HCT116 (cell line): ENCODE results near the gene CACNB3. TPM values are rescaled to one million over a fixed set of nuclear protein-coding genes. Genes with fewer than 3 reads are reported as not detected.
A peak's percentile ranks its signal among the peaks of the same experiment; 100 is the strongest.
"Not testable (repeated sequence)": the region's sequence is repeated elsewhere in the genome, so short reads cannot be mapped to it uniquely, and the experiment has no call there.

Source experiments
- ATAC-seq: fragments of 200-7000 bp; cut with Tn5 transposase; 2 replicates; pipeline ENCODE4 v1.9.1; 2020; ENCODE audit warnings: mild to moderate bottlenecking, moderate library complexity
- BruUV-seq: library from RNA; stranded (reverse); fragments of 400-500 nt; replicated peaks from 2 replicates; lab custom pipeline; 2021; lab: Mats Ljungman, UMichigan
- CTCF ChIA-PET: fragments of 300-600 bp; sonication (Branson Sonifier 250); formaldehyde crosslinking; loops from one replicate; lab custom pipeline; 2021; ENCODE audit warnings: antibody characterized with exemption; lab: Charles Lee
- POLR2A ChIA-PET: fragments of 300-600, 350-600 bp; sonication (Branson Sonifier 250); formaldehyde crosslinking; loops from one replicate; lab custom pipeline; 2021; ENCODE audit warnings: antibody characterized with exemption; lab: Charles Lee
- RAD21 ChIA-PET, 2 experiments: fragments of 300-600 bp; sonication (Branson Sonifier 250); formaldehyde crosslinking; loops; one replicate each; lab custom pipeline; 2023; ENCODE audit warnings: low total read pairs in 2 of 2; ENCODE audit not compliant: uncharacterized antibody in 2 of 2, unreplicated experiment in 2 of 2, low non-redundant PET in 1 of 2; lab: Charles Lee
- DNase-seq: peaks from one replicate; pipeline ENCODE4 v3.0.0-alpha.2; 2010; ENCODE audit warnings: low read depth, low spot score
- H2AFZ ChIP-seq: fragments of 200-600 bp; shearing (Covaris generic), sonication (generic); 2 replicates; pipeline ENCODE4 v1.6.1; 2017; ENCODE audit warnings: low read depth, mixed run types, mixed read lengths, antibody characterized with exemption, low read length; ENCODE audit not compliant: poor library complexity, severe bottlenecking
- H3K27ac ChIP-seq: 2 replicates; pipeline ENCODE4 v1.5.1; 2012; ENCODE audit warnings: low read depth, low read length
- H3K27me3 ChIP-seq: fragments of 200-600 bp; sonication (generic); 2 replicates; pipeline ENCODE4 v1.6.1; 2016; ENCODE audit warnings: mixed run types, low read length, mixed read lengths; ENCODE audit not compliant: insufficient read depth
- H3K36me3 ChIP-seq, 2 experiments: fragments of 200-500 bp in 1 of 2; fragments of 200-600 bp in 1 of 2; sonication (Bioruptor generic) in 1 of 2; sonication (generic) in 1 of 2; 2 replicates each; pipeline versions ENCODE4 v1.5.1 to v1.6.1; 2014 to 2016; ENCODE audit warnings: low read length in 2 of 2, inconsistent platforms in 1 of 2, mixed read lengths in 1 of 2, mixed run types in 1 of 2; ENCODE audit not compliant: insufficient read depth in 2 of 2, control insufficient read depth in 1 of 2
- H3K4me1 ChIP-seq, 2 experiments: fragments of 200-600 bp in 1 of 2; sonication (generic) in 1 of 2; 2 replicates each; pipeline versions ENCODE4 v1.5.1 to v1.6.1; 2012 to 2017; ENCODE audit warnings: low read length in 2 of 2, inconsistent platforms in 1 of 2, mild to moderate bottlenecking in 1 of 2, mixed read lengths in 1 of 2, mixed run types in 1 of 2, moderate library complexity in 1 of 2; ENCODE audit not compliant: insufficient read depth in 2 of 2, control insufficient read depth in 1 of 2
- H3K4me2 ChIP-seq: fragments of 200-600 bp; sonication (generic); 2 replicates; pipeline ENCODE4 v1.6.1; 2017; ENCODE audit warnings: mixed run types, low read length, mixed read lengths
- H3K4me3 ChIP-seq, 2 experiments: fragments of 200-600 bp in 1 of 2; sonication (generic) in 1 of 2; replicated peaks in 1 of 2; 2 replicates each; pipeline ENCODE4 v1.5.1; 2011 to 2016; ENCODE audit warnings: low read length in 2 of 2, control low read depth in 1 of 2, low read depth in 1 of 2, mild to moderate bottlenecking in 1 of 2, mixed read lengths in 1 of 2, mixed run types in 1 of 2
- H3K79me2 ChIP-seq: fragments of 200-600 bp; sonication (generic); 2 replicates; pipeline ENCODE4 v1.6.1; 2017; ENCODE audit warnings: mild to moderate bottlenecking, mixed run types, low read length, moderate library complexity, mixed read lengths; ENCODE audit not compliant: insufficient read depth
- H3K9ac ChIP-seq: fragments of 200-600 bp; sonication (generic); 2 replicates; pipeline ENCODE4 v1.6.1; 2016; ENCODE audit warnings: low read length, mixed read lengths
- H3K9me2 ChIP-seq: fragments of 200-600 bp; sonication (generic), shearing (Covaris generic); 2 replicates; pipeline ENCODE4 v1.6.1; 2017; ENCODE audit warnings: mixed run types, mild to moderate bottlenecking, moderate library complexity; ENCODE audit not compliant: insufficient read depth
- H3K9me3 ChIP-seq, 2 experiments: fragments of 200-500 bp in 1 of 2; fragments of 200-600 bp in 1 of 2; sonication (Bioruptor generic) in 1 of 2; sonication (generic) in 1 of 2; 2 replicates each; pipeline ENCODE4 v1.6.1; 2014 to 2017; ENCODE audit warnings: low read length in 2 of 2, mixed read lengths in 2 of 2, inconsistent platforms in 1 of 2, low read depth in 1 of 2, mild to moderate bottlenecking in 1 of 2, mixed run types in 1 of 2, moderate library complexity in 1 of 2; ENCODE audit not compliant: control insufficient read depth in 1 of 2, insufficient read depth in 1 of 2
- H4K20me1 ChIP-seq: fragments of 200-600 bp; sonication (generic), shearing (Covaris generic); 2 replicates; pipeline ENCODE4 v1.6.1; 2017; ENCODE audit warnings: mixed run types, mild to moderate bottlenecking, moderate library complexity; ENCODE audit not compliant: insufficient read depth
- EZH2 ChIP-seq: fragments of 200-600 bp; sonication (generic); IDR thresholded peaks from 2 replicates; pipeline ENCODE4 v1.6.1; 2017; ENCODE audit warnings: antibody characterized with exemption, mixed run types
- ZFX ChIP-seq: fragments of 450-650 bp; IDR thresholded peaks from 2 replicates; pipeline ENCODE4 v1.6.1; 2017
- intact Hi-C: fragments of 100-400 bp; cut with micrococcal nuclease; formaldehyde crosslinking; loops from 2 replicates; pipeline ENCODE4 v1.10.0; 2022
- total RNA-seq: library from RNA; stranded (reverse); gene quantifications from one replicate; pipeline ENCODE4 v1.2.1, GENCODE V29; 2021; ENCODE audit not compliant: unreplicated experiment
- TF ChIP-seq, protein P1 (sequence below), 3 experiments: fragments of 200-600 bp in 1 of 3; sonication (generic) in 1 of 3; IDR thresholded peaks in 2 of 3; conservative IDR thresholded peaks in 1 of 3; 2 replicates each; pipeline ENCODE4 v1.5.1; 2012 to 2017; ENCODE audit warnings: low read depth in 2 of 3, low read length in 2 of 3, antibody characterized with exemption in 1 of 3, borderline replicate concordance in 1 of 3, control low read depth in 1 of 3, mild to moderate bottlenecking in 1 of 3, mixed read lengths in 1 of 3, mixed run types in 1 of 3, moderate library complexity in 1 of 3; ENCODE audit not compliant: insufficient read depth in 1 of 3
- TF ChIP-seq, protein P2 (sequence below): IDR thresholded peaks from 2 replicates; pipeline ENCODE4 v1.6.1; 2012

Gene CACNB3
- total RNA-seq, 1 experiment from 2014 or later, result 22.0 TPM

DNA sequence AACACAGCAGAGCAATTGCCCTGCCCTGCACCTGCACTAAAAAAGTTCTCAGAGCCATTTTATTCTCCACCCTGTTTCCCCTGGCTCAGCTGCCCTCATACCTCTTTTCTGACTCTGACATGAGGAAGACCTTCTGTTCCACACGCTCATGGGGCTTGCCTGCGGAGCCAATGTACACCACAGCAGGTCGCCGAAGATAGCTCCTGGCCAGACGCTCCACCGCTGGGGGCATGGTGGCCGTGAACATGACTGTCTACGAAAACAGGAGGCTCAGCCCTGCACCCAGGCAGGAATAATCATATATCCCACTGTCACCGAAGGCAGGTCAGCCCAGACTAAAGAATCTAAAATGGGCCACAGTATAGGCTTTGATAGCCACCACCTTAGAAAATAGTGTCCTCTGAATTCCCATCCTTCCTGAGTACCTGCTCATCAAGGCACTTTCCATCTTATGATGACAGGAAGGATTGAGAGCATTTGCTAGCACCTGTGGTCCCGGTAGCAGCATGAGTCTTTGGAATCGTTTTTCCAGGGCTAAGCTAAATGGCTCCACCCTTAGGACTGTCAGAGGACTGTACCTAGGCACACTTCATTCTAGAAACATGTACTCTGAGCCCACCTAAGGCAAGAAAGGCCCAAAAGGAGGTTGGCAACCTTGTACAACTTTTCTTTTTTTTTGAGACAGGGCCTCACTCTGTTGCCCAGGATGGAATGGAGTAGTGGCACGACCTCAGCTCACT, 14.2 kb downstream of the CACNB3 start:
- H3K36me3 ChIP-seq, result peaks cover 57 to 60% of the 10 kb centered on the region in 2 experiments; a peak in 3 of 4 replicates
- no peak for TF ChIP-seq ZFX
- TF ChIP-seq, protein P1, sequence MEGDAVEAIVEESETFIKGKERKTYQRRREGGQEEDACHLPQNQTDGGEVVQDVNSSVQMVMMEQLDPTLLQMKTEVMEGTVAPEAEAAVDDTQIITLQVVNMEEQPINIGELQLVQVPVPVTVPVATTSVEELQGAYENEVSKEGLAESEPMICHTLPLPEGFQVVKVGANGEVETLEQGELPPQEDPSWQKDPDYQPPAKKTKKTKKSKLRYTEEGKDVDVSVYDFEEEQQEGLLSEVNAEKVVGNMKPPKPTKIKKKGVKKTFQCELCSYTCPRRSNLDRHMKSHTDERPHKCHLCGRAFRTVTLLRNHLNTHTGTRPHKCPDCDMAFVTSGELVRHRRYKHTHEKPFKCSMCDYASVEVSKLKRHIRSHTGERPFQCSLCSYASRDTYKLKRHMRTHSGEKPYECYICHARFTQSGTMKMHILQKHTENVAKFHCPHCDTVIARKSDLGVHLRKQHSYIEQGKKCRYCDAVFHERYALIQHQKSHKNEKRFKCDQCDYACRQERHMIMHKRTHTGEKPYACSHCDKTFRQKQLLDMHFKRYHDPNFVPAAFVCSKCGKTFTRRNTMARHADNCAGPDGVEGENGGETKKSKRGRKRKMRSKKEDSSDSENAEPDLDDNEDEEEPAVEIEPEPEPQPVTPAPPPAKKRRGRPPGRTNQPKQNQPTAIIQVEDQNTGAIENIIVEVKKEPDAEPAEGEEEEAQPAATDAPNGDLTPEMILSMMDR (IDR thresholded peaks at IDR 0.05 in 2 of 3, conservative IDR thresholded peaks at IDR 0.05 in 1 of 3; ENCODE audit: borderline replicate concordance in 1 of 3, insufficient read depth in 1 of 3, low read depth in 2 of 3, low read length in 2 of 3), result 0 out of 6 replicates have a peak, but pooled peaks of 1 of the 3 experiments have one; percentile 9
- no peak for TF ChIP-seq EZH2
- intact Hi-C loops, result no loop called here
- H3K4me1 ChIP-seq, result no peaks in the 10 kb centered on the region
- DNase-seq, result no peak
- H3K9ac ChIP-seq, result no peak overlapping the region
- no peaks in the 10 kb centered on the region for H3K9me2 ChIP-seq
- H3K9me3 ChIP-seq, result no peaks in the 10 kb centered on the region
- H3K27me3 ChIP-seq, result no peaks in the 10 kb centered on the region
- no peaks in the 10 kb centered on the region for H3K79me2 ChIP-seq
- H3K4me2 ChIP-seq, result no peak overlapping the region
- H3K27ac ChIP-seq, result no peak overlapping the region
- H4K20me1 ChIP-seq, result no peaks in the 10 kb centered on the region
- no peak overlapping the region for H2AFZ ChIP-seq
- ChIA-PET RAD21 (no interaction called here), CTCF (no interaction called here), POLR2A (interaction anchor here (1.3 kb wide), 1 partner anchor 13 kb away, joined by 3 read pairs; no protein-coding TSS in a partner anchor)
- no peak for ATAC-seq
- H3K4me3 ChIP-seq, result no peak overlapping the region
- no TSS peak for BruUV-seq

DNA sequence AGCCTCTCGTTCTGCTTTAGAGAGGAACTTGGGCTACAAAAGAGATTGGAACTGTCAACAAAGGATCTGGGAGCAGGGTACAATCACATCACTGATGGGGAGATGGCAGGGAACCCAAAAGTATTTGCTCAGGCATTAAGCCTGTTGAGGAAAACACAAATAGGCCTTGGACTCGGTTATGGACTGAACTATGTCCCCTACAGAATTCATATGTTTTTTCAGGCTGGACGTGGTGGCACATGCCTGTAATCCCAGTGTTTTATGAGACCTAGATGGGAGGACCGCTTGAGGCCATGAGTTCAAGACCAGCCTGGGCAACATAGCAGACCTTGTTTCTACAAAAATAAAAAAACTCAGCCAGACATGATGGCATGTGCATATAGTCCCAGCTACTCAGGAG, 19.8 kb downstream of the CACNB3 start:
- DNase-seq (no peak), ATAC-seq (no peak)
- H3K9me2 ChIP-seq, result no peaks in the 10 kb centered on the region
- H3K4me2 ChIP-seq, result no peak overlapping the region
- intact Hi-C loops, result no loop called here
- no peaks in the 10 kb centered on the region for H4K20me1 ChIP-seq
- POLR2A ChIA-PET, result no interaction called here
- H3K27me3 ChIP-seq, result no peaks in the 10 kb centered on the region
- H3K9me3 ChIP-seq, result no peaks in the 10 kb centered on the region
- H2AFZ ChIP-seq, result no peak overlapping the region
- H3K4me1 ChIP-seq, result no peaks in the 10 kb centered on the region
- H3K36me3 ChIP-seq, result peaks cover 48 to 60% of the 10 kb centered on the region in 2 experiments
- TF ChIP-seq, protein P2, sequence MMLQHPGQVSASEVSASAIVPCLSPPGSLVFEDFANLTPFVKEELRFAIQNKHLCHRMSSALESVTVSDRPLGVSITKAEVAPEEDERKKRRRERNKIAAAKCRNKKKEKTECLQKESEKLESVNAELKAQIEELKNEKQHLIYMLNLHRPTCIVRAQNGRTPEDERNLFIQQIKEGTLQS, result no peak
- H3K9ac ChIP-seq, result no peak overlapping the region
- CTCF ChIA-PET, result interaction anchor here (1.1 kb wide), 1 partner anchor 23 kb away, joined by 3 read pairs; no protein-coding TSS in a partner anchor
- H3K4me3 ChIP-seq, result no peak overlapping the region
- H3K27ac ChIP-seq, result no peak overlapping the region
- no TSS peak for BruUV-seq
- RAD21 ChIA-PET, result no interaction called here
- no peaks in the 10 kb centered on the region for H3K79me2 ChIP-seq

DNA sequence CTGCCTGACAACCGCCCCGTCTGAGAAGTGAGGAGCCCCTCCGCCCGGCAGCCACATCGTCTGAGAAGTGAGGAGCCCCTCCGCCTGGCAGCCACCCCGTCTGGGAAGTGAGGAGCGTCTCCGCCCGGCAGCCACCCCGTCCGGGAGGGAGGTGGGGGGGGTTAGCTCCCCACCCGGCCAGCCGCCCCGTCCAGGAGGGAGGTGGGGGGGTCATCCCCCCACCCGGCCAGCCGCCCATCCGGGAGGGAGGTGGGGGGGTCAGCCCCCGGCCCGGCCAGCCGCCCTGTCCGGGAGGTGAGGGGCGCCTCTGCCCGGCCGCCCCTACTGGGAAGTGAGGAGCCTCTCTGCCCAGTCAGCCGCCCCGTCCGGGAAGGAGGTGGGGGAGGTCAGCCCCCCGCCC, 23.7 kb downstream of the CACNB3 start:
- H3K4me2 ChIP-seq, H3K9me3 ChIP-seq, RAD21 ChIA-PET, BruUV-seq, H3K4me1 ChIP-seq, H2AFZ ChIP-seq, H3K9ac ChIP-seq, H3K27ac ChIP-seq, CTCF ChIA-PET, intact Hi-C loops, ATAC-seq, H3K4me3 ChIP-seq, DNase-seq, H4K20me1 ChIP-seq, H3K27me3 ChIP-seq, H3K9me2 ChIP-seq, POLR2A ChIA-PET: not testable (repeated sequence)
- peaks cover 16% of the 10 kb centered on the region for H3K79me2 ChIP-seq
- peaks cover 50 to 51% of the 10 kb centered on the region in 2 experiments for H3K36me3 ChIP-seq
